Measurements from ENCODE around the gene SEMA4B.
"Not testable (repeated sequence)": the region's sequence is repeated elsewhere in the genome, so short reads cannot be mapped to it uniquely, and the experiment has no call there.

SEMA4B gene

GRCh38 chr15:90201130-90201943 is at the start of gene SEMA4B:
SEMA4B (plus strand) TSS chr15:90201330; CDS start chr15:90201579, 249 bp downstream.
- peak; percentile 86 for DNase-seq

- no peak for DNase-seq
Measured at GRCh38 chr15:90151989-90152645, 49.0 kb upstream of the SEMA4B start.

- no peak for DNase-seq
Measured at GRCh38 chr15:90153658-90154057, 47.5 kb upstream of the SEMA4B start.

- no peak for DNase-seq
Measured at GRCh38 chr15:90154246-90154645, 46.9 kb upstream of the SEMA4B start.

GRCh38 chr15:90154861-90155626 is 46.1 kb upstream of the SEMA4B start:
- no peak for DNase-seq

GRCh38 chr15:90159213-90159612 is 41.9 kb upstream of the SEMA4B start:
- DNase-seq, result no peak

GRCh38 chr15:90160781-90161727 is 40.1 kb upstream of the SEMA4B start:
- DNase-seq, result no peak

- DNase-seq, result no peak
Measured at GRCh38 chr15:90161950-90162361, 39.2 kb upstream of the SEMA4B start.

GRCh38 chr15:90162956-90163355 is 38.2 kb upstream of the SEMA4B start:
- no peak for DNase-seq

- not testable (repeated sequence) for DNase-seq
Measured at GRCh38 chr15:90164239-90164638, 36.9 kb upstream of the SEMA4B start.

- DNase-seq, result no peak
Measured at GRCh38 chr15:90165157-90165556, 36.0 kb upstream of the SEMA4B start.

- DNase-seq, result peak; percentile 79
Measured at GRCh38 chr15:90165659-90166489, 35.3 kb upstream of the SEMA4B start.

- DNase-seq, result no peak
Measured at GRCh38 chr15:90167121-90167520, 34.0 kb upstream of the SEMA4B start.

- DNase-seq, result no peak
Measured at GRCh38 chr15:90171623-90172022, 29.5 kb upstream of the SEMA4B start.

- no peak for DNase-seq
Measured at GRCh38 chr15:90173372-90173771, 27.8 kb upstream of the SEMA4B start.

- DNase-seq, result no peak
Measured at GRCh38 chr15:90174140-90174875, 26.8 kb upstream of the SEMA4B start.

GRCh38 chr15:90177012-90177411 is 24.1 kb upstream of the SEMA4B start:
- DNase-seq, result no peak

GRCh38 chr15:90178468-90179435 is 22.4 kb upstream of the SEMA4B start:
- no peak for DNase-seq

GRCh38 chr15:90181776-90182175 is 19.4 kb upstream of the SEMA4B start:
- DNase-seq, result no peak

Measured in stimulated activated CD4-positive, alpha-beta T cell treated with anti-CD3 and anti-CD28 coated beads, Interleukin-15, amount 100 ng/mL, for 24 hours (primary cell).